ENCODE results near the gene C16orf82. TPM values are rescaled to one million over a fixed set of nuclear protein-coding genes. Genes with fewer than 3 reads are reported as not detected.
"Not testable (repeated sequence)": the region's sequence is repeated elsewhere in the genome, so short reads cannot be mapped to it uniquely, and the experiment has no call there.

The C16orf82 gene
- polyA plus RNA-seq, 3 donors = not detected

GRCh38 chr16:27085182-27085581 is 18.5 kb downstream of the C16orf82 start:
- no peak for DNase-seq

GRCh38 chr16:27086031-27086430 is 19.3 kb downstream of the C16orf82 start:
- not testable (repeated sequence) for DNase-seq

- DNase-seq = no peak
Observed at GRCh38 chr16:27088216-27088615, 21.5 kb downstream of the C16orf82 start.

- no peak for DNase-seq
Observed at GRCh38 chr16:27096375-27096774, 29.6 kb downstream of the C16orf82 start.

GRCh38 chr16:27097800-27098230 is 31.1 kb downstream of the C16orf82 start:
- no peak for DNase-seq

- no peak for DNase-seq
Observed at GRCh38 chr16:27098366-27099049, 31.8 kb downstream of the C16orf82 start.

GRCh38 chr16:27102701-27103575 is 36.2 kb downstream of the C16orf82 start:
- no peak for DNase-seq

- DNase-seq = no peak
Observed at GRCh38 chr16:27103954-27104353, 37.2 kb downstream of the C16orf82 start.

- DNase-seq = no peak
Observed at GRCh38 chr16:27106305-27106704, 39.6 kb downstream of the C16orf82 start.

- no peak for DNase-seq
Observed at GRCh38 chr16:27107185-27107592, 40.5 kb downstream of the C16orf82 start.

- DNase-seq = no peak
Observed at GRCh38 chr16:27108051-27108770, 41.5 kb downstream of the C16orf82 start.

- DNase-seq = no peak
Observed at GRCh38 chr16:27108826-27109665, 42.3 kb downstream of the C16orf82 start.

- DNase-seq = peak; percentile 84
Observed at GRCh38 chr16:27109666-27110523, 43.2 kb downstream of the C16orf82 start.

GRCh38 chr16:27110524-27110896 is 43.8 kb downstream of the C16orf82 start:
- no peak for DNase-seq

GRCh38 chr16:27111486-27111885 is 44.8 kb downstream of the C16orf82 start:
- DNase-seq = no peak

- DNase-seq = no peak
Observed at GRCh38 chr16:27112093-27112811, 45.5 kb downstream of the C16orf82 start.

GRCh38 chr16:27113341-27113841 is 46.7 kb downstream of the C16orf82 start:
- no peak for DNase-seq

- DNase-seq = no peak
Observed at GRCh38 chr16:27114006-27114405, 47.3 kb downstream of the C16orf82 start.

- DNase-seq = no peak
Observed at GRCh38 chr16:27118526-27118925, 51.8 kb downstream of the C16orf82 start.

All from renal pelvis (tissue), 4 donors.